Measurements from ENCODE around the gene ABCC5.

ABCC5 gene

GRCh38 chr3:183922421-183922820 lies 95.3 kb downstream of the ABCC5 start:
- DNase-seq (ENCODE audit: low read depth in 3 of 3), result no peak

GRCh38 chr3:183921096-183921495 lies 96.6 kb downstream of the ABCC5 start:
- DNase-seq (ENCODE audit: low read depth in 3 of 3), result no peak

DNA sequence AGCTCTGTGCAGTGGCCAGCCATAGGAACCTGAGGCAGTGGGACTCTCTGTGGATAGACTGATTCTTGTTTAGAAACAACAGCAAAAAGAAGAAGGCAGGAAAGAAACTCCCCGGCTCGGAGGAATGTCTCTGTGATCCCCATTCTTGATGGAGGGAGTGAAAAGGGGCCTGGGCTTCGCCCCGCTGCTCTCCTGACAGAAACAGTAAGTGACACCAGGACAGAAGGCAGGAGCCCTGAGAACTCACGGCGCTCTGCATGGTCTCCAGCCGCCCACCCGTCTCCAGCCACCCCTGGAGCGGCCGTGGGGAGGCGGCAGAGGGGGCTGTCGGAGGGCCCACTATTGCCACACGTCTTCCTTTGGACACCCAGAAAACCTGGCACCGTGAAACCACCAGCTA lies 97.3 kb downstream of the ABCC5 start:
- DNase-seq (ENCODE audit: low read depth in 3 of 3), result no peak

GRCh38 chr3:183918178-183918577 lies 99.5 kb downstream of the ABCC5 start:
- no peak for DNase-seq (ENCODE audit: low read depth in 3 of 3)

- no peak for DNase-seq (ENCODE audit: low read depth in 3 of 3)
These were observed 99.9 kb downstream of the ABCC5 start for GRCh38 chr3:183917776-183918175.

- no peak for DNase-seq (ENCODE audit: low read depth in 3 of 3)
These were observed 102.8 kb downstream of the ABCC5 start for GRCh38 chr3:183914856-183915255.

DNA sequence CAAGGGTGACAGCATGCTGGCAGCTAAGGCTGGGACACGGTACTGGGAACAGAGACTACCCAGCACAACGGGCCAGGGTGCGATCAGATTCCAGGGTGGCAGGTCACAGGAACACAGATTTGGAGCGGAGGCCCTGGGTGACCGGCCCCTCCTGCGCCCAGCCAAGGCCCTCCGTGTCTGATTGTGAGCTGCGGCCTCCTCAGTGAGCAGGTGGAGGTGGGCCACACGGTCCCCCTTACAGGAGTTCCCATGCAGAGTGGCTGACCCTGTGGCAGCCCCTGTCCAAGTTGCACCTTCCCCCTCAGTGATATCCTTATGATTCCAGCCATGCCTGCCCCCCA lies 104.1 kb downstream of the ABCC5 start:
- no peak for DNase-seq (ENCODE audit: low read depth in 3 of 3)

DNA sequence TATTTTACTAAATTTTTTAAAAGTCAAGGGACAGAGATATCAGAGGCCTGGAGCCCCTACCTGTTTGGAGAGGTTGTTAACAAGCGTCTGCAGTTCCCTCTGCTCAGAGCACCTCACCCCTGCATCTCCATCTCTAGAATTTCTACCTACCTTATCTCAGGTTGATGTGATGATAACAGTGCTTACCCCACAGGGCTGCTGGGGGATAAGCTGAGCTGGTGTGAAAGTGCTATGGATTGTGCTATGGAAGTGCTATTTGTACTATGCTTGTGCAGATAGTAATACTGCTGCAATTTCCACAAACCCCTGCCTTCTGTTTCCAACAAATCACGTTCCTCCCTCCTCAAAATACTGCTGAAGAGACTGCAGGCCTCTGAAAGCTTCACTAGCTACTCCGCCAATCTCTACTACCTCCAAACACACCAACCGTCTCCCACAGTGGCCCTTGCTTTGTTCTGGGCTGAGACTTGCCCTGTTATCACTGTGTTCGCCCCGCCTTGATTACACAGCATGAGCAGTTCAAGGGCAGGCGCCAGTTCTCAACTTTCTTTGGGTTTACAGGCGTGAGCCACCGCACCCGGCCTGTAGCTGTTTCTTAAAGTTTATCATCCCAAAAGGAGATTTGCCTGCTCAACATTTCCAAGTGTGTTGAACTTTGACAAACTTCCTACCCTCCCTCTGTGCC lies 104.6 kb downstream of the ABCC5 start:
- DNase-seq (ENCODE audit: low read depth in 3 of 3), result no peak

DNA sequence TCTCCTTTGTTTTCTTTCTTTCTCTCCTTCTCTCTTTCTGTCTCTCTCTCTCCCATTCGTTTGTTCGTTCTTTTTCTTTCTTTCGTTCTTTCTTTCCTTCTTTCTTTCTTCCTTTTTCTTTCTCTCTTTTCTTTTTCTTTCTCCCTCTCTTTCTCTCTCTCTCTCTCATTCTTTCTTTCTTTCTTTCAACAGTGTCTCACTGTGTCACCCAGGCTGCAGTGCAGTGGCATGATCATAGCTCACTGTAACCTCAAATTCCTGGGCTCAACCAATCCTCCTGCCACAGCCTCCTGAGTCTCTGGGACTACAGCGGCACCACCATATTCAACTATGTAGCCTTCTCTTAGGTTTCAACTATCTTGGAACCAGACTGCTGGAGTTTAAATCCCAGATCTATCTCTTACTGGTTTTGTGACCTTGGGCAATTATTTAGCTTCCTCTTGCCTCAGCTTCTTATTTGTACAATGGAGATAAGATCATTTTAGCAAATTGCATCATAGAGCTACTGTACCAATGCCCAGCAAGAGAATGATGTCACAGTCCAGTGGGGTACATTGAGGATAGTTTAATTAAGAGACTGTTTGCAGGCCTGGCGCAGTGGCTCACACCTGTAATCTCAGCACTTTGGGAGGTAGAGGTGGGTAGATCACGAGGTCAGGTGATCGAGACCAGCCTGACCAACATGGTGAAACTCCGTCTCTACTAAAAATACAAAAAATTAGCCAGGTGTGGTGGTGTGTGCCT lies 105.7 kb downstream of the ABCC5 start:
- DNase-seq (ENCODE audit: low read depth in 3 of 3), result no peak

GRCh38 chr3:183911087-183911486 lies 106.6 kb downstream of the ABCC5 start:
- DNase-seq (ENCODE audit: low read depth in 3 of 3), result no peak

GRCh38 chr3:183909030-183909600 lies 108.6 kb downstream of the ABCC5 start:
- DNase-seq (ENCODE audit: low read depth in 3 of 3), result no peak

DNA sequence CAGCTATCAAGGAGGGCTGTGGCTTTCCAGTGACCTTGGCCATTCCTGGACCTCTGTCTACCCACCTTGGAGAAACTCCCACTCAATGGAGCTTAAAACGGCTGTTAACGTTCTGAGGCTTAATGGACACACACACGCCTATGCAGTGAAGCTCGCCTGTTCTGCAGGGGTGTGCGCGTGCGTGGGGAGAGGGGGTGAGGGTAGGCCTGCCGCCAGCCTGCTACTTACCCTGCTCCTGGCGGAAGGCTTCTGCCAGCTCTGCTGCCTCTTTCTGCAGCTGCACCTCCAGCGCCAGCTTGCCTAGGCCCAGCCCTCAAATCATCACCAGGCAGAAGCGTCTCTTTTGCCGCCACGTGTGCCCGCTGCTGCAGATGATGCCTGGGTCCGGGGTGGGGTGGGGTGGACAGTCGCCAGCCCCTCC lies 109.8 kb downstream of the ABCC5 start:
- DNase-seq (ENCODE audit: low read depth in 3 of 3), result no peak

DNA sequence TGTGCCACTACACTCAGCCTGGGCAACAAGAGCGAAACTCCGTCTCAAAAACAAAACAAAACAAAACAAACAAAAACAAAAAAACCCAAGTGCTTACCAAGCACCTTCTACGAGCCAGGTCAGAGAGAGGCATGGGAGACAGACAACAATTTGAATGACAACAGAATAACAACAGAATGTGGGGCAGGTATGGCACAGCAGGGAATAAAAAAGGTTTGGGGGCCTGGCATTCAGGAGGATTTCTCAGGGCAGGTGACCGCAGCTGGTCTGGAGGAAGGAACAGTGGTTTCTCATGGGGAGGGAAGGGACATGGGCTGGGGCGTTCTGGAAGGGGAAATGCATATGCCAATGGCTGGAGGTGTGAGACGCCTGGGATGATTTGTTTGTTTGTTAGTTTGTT lies 110.5 kb downstream of the ABCC5 start:
- DNase-seq (ENCODE audit: low read depth in 3 of 3), result no peak

DNA sequence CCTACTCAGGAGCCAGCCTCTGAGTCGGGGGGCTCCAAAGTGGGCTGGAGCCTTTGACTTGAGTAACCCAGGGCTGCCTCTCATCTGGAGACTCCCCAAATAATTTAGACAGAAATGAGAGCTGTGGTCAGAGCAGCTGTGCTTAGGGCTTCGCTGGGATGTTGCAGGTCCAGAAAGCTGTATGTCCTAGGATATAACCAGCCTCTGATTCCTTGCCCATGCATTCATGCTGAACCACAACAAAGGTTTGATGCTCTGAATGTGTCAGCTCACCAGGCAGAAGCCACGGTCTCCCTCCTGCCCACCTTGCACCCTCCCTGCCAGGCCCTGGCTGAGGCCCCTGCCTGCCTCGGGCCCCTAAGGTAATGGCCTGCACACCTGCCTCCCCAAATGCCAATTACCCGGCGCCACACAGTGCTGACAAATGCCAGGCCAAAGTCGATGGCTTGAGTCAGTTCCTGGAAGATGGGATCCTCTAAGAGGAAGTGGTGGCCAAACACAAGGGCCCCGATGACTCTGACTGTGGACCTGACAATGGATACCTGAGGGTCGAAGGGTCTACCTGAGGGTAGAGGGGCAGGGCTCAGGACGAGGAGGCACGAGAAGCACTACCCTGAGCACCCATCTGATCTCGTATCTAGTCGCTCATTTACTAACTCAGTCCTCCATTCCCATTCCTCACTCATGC lies 111.3 kb downstream of the ABCC5 start:
- DNase-seq (ENCODE audit: low read depth in 3 of 3), result no peak

DNA sequence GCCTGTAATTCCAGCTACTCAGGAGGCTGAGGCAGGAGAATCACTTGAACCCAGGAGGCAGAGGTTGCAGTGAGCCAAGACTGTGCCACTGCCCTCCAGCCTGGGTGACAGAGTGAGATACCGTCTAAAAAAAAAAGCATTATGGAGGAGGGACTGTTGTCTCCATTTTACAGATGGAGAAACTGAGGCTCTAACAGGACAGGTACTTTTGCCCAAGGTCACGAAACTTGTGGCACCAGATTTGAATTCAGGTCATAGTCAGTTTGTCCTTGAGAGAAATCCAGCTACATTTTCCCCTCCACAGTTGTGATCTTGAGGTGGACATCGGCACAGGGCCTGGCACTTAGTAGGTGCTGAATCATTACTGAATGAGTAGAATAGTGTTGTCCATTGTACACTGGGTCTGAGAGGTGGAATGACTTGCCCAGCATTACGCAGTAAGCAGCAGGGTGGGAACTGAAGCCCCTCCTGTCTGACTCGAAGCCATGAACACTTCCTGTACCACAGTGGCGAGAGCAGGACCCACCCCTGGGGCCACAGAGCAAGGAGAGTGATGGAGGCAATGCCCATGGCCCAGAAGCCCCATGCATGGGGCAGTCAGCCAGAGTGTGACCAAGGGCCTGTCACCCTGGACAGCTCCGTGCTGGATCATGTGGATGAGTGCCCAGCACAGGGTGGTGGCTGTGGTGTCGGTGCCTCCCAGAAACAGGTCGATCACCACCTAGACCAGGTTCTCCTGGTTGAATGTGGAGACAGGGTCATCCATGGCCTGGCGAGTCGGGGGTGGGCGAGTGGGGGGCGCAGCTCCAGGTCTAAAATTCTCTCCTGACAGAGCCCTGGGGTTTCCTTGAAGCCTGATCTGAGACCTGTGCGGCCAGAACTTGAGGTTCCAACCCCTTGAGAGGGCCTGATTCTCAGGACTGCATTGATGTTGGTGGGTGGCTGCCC lies 112.6 kb downstream of the ABCC5 start:
- DNase-seq (ENCODE audit: low read depth in 3 of 3), result no peak

- no peak for DNase-seq (ENCODE audit: low read depth in 3 of 3)
These were observed 119.7 kb downstream of the ABCC5 start for GRCh38 chr3:183898028-183898431.

DNA sequence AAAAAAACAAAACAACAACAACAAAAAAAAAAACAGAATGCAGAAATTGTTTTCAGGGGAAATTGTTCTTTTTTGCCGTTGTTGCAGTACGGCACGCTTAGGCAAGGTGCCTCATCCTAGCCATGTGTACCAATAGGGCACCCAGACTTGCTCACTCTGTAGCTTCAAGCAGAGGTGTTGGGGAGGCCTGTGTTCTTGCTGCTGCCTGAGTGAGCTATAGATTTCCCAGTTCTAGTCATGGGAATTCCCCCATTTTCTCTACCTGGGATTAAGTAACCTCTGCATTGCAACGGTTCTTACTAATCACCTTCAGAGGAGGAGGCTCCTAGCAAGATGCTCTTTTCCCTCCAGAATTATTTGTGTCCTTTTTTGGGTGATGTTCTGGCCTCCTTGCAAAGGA lies 120.1 kb downstream of the ABCC5 start:
- no peak for DNase-seq (ENCODE audit: low read depth in 3 of 3)

- no peak for DNase-seq (ENCODE audit: low read depth in 3 of 3)
These were observed 121.1 kb downstream of the ABCC5 start for GRCh38 chr3:183896610-183897009.

- DNase-seq (ENCODE audit: low read depth in 3 of 3), result no peak
These were observed 121.5 kb downstream of the ABCC5 start for GRCh38 chr3:183896184-183896583.

GRCh38 chr3:183895774-183896173 lies 121.9 kb downstream of the ABCC5 start:
- no peak for DNase-seq (ENCODE audit: low read depth in 3 of 3)

- DNase-seq (ENCODE audit: low read depth in 3 of 3), result no peak
These were observed 122.4 kb downstream of the ABCC5 start for GRCh38 chr3:183895296-183895695.
